NCI-H1417 (cell line): ENCODE measurements around the gene PHF19.

Source experiments
- DNase-seq, 3 experiments: peaks; one replicate each; lab custom pipeline; 2025; lab: John Stamatoyannopoulos, UW

Gene PHF19

DNA sequence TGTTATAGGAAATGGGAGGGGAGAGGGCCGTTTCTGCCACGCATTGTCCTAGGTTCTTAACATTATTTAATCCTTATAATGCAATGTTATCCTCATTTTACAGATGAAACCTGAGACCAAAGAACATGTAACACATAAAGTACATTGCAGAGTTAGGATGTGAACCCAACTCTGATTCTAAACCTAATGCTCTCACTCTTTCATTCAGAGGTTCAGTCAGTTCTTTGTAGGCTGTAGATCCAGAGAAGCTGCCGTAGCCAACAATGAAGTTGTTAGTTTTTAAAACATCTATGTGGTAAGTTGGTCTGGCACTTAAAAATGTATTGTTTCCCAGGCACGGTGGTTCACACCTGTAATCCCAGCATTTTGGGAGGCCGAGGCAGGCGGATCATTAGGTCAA, 23.8 kb downstream of the PHF19 start:
- DNase-seq, result no peak

GRCh38 chr9:120852240-120853010, 24.6 kb downstream of the PHF19 start:
- no peak for DNase-seq

DNA sequence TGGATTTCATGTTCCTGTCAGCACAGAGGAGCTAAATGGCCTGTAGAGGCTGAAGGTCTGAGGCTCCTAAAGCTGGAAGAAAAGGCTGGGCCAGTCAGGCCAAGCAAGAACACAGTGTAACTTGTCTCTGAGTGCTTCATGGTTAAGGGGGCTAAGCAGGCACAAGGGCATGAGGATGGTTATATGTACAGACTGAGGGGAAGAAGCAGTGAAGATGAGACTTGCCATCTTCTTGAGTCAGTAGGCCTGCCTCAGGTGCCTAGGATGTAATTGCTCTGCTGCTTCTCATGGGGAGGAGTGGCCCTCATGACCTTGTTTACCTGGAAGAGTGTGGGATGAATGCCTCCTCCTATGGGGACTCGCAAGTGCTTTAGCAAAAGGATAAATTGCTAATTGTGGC, 25.5 kb downstream of the PHF19 start:
- DNase-seq, result no peak

DNA sequence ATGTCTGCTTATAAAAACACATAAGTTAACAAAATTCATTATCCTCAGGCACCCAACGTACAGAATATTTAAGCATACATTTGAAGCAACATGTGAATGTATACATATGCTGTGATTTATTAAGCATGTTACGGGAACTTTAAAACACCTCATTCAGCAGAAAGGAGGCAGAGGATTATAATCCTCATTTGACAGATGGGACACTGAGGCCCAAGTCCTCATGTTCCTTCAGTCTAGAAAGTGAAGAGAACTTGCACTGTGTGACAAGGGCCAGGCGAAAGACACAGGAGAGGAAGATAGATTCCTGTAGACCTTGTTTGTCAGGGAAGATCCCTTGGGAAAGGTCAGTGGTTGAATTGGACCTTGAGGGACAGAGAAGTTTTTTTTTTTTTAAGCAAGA, 26.7 kb downstream of the PHF19 start:
- DNase-seq, result no peak

DNA sequence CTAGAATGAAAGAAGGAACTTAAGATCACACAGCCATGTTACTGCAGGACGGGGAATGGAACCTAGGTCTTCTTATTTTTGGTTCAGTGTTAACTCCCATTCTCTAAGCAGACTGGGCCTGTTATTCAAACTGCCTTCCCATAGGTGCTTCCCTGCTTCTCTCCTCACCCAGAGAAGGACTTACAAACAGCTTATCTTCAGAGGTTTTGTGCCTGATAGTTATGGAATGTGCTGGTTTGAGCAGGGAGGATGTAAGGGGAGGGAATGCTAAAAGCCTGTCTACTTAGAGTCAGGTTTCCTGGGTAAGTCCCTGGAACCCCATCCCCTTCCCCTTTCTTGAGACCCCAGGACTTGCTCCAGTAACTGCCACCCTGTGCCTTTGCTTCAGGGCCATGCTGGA, 30.1 kb downstream of the PHF19 start:
- DNase-seq, result no peak

- no peak for DNase-seq
Observed at GRCh38 chr9:120846251-120846889, 30.6 kb downstream of the PHF19 start.

- no peak for DNase-seq
Observed at GRCh38 chr9:120845255-120845654, 31.7 kb downstream of the PHF19 start.

- DNase-seq, result peak; percentile 91 to 99 (median 98)
Observed at GRCh38 chr9:120842685-120843485, 34.1 kb downstream of the PHF19 start, which contains the start of gene PSMD5. Gene PSMD5 (minus strand): TSS chr9:120842922. CDS start chr9:120842909, 13 bp downstream.

GRCh38 chr9:120841930-120842684, 34.9 kb downstream of the PHF19 start:
- DNase-seq, result no peak

GRCh38 chr9:120839146-120839545, 37.8 kb downstream of the PHF19 start:
- DNase-seq, result no peak

DNA sequence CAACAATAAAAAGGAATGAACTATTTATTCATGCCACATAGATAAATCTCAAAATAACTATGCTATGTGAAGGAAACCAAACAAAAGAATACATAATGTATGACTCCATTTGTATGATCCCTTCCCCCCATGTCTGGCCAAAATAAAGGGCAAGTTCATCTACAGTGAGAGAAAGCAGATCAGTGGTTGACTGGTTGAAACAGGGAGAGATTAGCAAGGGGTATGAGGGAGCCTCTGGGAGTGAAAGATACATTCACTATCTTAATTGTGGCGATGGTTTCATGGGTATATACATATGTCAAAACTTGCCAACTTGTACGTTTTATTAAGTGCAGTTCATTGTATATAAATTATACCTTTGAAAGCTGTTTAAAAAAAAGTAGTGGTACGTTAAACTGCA, 39.1 kb downstream of the PHF19 start:
- DNase-seq, result no peak

DNA sequence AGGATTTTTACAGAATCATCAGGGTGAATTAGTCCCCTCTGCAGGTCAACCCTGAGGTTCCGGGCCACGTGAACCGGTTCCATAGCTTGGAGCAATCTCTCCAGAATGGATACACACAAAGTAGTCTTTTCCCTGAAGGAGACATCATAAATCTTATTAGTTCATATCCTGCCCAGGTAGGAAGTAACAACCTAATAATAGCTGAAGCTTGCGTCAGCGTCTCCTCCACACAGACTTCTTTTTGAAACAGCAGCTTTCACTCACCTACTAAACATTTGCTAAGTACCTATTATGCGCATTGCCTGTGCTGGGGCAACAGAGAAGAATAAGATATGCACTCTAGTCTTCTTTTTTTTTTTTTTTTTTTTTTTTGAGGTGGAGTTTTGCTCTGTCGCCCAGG, 43.7 kb downstream of the PHF19 start:
- DNase-seq, result no peak

DNA sequence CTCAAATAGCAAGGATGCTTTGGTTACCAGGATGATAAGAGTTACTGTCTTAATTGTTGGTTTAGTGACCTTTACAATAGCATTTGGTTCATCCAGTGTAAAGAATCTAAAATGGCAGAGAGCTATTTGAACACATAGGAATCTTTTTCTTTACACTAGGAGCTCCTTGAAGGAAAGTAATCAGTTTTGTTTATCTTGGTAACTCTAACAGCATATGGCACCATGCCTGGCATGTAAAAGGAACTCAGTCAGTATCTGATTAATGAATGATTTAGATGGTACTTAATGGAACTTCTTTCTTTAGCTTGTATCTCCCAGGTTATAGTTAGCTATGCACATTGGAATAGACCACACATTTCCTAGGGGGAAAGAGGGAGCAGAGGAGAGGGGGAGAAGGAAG, 44.2 kb downstream of the PHF19 start:
- DNase-seq, result no peak

GRCh38 chr9:120830865-120831264, 46.1 kb downstream of the PHF19 start:
- DNase-seq, result no peak

- DNase-seq, result no peak
Observed at GRCh38 chr9:120830151-120830550, 46.8 kb downstream of the PHF19 start.

DNA sequence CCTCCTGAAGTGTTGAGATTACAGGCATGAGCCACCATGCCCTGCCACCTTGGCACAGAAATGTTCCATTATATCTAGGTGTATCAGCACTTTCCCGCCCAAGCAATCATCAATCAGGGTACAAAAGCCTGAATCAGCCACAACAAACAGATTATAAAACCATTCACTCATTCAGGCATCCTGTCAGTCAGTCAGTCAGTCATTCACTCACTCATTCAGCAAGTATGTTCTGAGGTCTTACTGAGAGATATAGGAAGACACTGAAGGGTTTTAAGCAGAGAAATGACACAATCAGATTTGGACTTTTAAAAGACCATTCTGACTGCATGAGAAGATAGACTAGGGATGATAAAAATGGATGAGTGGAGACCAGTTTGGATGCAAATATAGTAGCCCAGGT, 47.3 kb downstream of the PHF19 start:
- DNase-seq, result no peak

DNA sequence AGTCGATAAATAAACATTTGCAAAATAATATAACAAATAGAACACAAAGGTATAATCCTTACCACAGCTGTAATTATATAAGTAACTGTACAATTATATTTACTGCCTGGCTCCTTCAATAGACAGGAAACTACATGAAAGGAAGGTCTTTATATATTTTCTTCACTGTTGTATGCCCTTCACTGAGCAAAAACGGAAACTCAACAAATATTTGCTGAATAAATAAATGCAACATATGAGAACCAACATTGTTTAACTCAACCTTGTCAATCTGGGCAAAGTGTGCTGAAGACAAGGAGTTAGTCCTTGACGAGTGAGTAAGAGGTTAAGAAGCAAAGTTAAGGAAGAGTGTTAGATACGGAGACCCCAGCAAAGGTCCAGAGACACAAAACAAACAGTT, 56.9 kb downstream of the PHF19 start:
- DNase-seq, result peak in 2 of 3 experiments; percentile 20 to 76

- no peak for DNase-seq
Observed at GRCh38 chr9:120818595-120818994, 58.4 kb downstream of the PHF19 start.

GRCh38 chr9:120815075-120815474, 61.9 kb downstream of the PHF19 start:
- no peak for DNase-seq

DNA sequence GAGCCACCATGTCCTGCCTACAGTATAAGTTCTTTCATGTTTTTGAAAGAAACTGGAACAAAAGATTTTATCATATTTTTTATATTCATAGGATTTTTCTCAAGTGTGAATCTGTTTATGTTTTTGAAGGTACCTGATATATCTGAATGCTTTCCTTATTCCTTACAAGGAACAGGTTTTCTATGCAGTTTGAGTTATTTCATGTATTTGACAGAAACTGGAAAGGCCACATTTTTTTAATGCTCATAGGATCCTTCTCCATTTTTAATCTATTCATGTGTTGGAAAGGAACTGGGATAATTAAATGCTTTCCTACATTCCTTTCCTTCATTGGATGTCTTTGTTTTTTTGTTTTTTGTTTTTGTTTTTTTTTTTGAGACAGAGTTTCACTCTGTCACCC, 68.1 kb downstream of the PHF19 start:
- no peak for DNase-seq

DNA sequence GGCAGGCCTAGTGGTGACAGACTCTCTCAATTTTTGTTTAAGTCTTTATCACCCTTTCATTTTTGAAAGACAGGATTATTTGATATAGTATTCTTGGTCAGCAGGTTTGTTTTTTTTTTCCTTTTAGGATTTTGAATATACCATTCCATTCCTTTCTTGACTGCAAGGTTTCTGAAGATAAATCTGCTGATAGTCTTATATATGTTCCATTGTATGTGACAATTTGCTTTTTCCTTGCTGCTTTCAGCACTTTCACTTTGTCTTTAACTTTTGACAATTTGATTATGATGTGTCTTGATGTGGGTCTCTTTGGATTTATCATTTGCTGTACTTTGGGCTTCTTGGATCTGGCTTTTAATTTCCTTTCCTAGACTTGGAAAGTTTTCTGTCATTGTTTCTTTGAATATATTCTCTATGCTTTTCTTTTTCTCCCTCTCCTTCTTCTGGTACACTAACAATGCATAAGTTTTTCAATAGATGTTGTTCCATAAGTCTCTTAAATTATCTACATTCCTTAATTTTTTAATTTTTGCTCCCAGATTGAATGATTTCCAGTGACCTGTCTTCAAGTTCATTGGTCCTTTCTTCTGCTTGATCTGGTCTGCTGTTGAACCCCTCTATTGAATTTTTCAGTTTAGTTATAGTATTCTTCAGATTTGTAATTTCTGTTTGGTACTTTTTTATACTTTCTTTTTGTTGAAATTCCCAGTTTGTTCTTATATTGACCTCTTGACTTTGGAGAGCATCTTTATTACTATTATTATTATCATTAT, 69.2 kb downstream of the PHF19 start:
- no peak for DNase-seq
